ENCODE data around the gene LSG1.

The LSG1 gene

DNA sequence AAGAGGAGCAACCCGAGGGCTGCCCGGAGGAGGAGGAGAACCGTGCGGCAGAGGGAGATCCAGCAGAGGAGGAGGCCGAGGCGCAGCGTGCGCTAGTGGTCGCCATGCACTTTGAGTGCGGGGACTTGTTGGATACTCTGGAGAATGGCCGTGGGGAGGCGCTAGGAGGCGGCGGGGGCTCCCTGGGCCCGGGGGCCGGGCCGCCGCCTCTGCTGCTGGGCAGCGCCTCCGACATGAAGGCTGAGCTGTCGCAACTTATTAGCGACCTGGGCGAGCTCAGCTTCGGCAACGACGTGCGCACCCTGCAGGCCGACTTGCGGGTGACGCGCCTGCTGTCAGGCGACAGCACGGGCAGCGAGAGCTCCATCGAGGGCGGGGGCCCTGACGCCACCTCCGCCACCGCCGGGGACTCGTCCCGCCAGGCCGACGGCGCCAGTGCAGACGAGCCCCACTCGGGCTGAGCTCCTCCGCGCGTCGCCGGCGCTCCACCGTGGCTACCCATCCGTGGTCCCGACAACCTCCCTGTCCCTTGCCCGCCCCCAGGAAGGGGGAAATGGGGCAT, 15.7 kb upstream of the LSG1 start:
- Histone ChIP-seq H3K9me2 (replicated peaks; ENCODE audit: control insufficient read depth, low read length) (no peaks in the 10 kb centered on the region), H3K9me3 (ENCODE audit: control insufficient read depth, insufficient read depth, low read length) (no peaks in the 10 kb centered on the region), H3K79me2 (ENCODE audit: control insufficient read depth, low read length) (peaks cover 22% of the 10 kb centered on the region), H3K27me3 (ENCODE audit: control insufficient read depth, low read length) (peaks cover 20% of the 10 kb centered on the region), H3K27ac (ENCODE audit: low read depth, low read length) (peak overlapping the region; percentile 95), H3K4me3 (ENCODE audit: low read length) (peak overlapping the region; percentile 87), H4K20me1 (ENCODE audit: control insufficient read depth, insufficient read depth, low read depth, low read length) (no peaks in the 10 kb centered on the region), H3K4me2 (ENCODE audit: low read length) (peak overlapping the region; percentile 99), H3F3A (ENCODE audit: control insufficient read depth, insufficient read depth) (peaks cover 35% of the 10 kb centered on the region), H3K36me3 (ENCODE audit: control insufficient read depth, low read length) (peaks cover 10% of the 10 kb centered on the region; the same call in 1 of the 2 replicates), H3K4me1 (ENCODE audit: control insufficient read depth, low read length) (peaks cover 79% of the 10 kb centered on the region)
- TF ChIP-seq EZH2phosphoT487 (IDR thresholded peaks at IDR 0.05; ENCODE audit: borderline replicate concordance, low read length) (no peak), CTCF (IDR thresholded peaks at IDR 0.05; ENCODE audit: low read depth, low read length, poor library complexity, severe bottlenecking) (peak; percentile 68)

GRCh38 chr3:194686816-194687637, 15.0 kb upstream of the LSG1 start:
- Histone ChIP-seq H3K27me3 (ENCODE audit: control insufficient read depth, low read length) (peaks cover 22% of the 10 kb centered on the region), H3K9me2 (replicated peaks; ENCODE audit: control insufficient read depth, low read length) (no peaks in the 10 kb centered on the region), H3K9me3 (ENCODE audit: control insufficient read depth, insufficient read depth, low read length) (no peaks in the 10 kb centered on the region), H3K79me2 (ENCODE audit: control insufficient read depth, low read length) (peaks cover 22% of the 10 kb centered on the region), H3K36me3 (ENCODE audit: control insufficient read depth, low read length) (peaks cover 9% of the 10 kb centered on the region; the same call in 1 of the 2 replicates), H3K27ac (ENCODE audit: low read depth, low read length) (peak overlapping the region; percentile 95), H4K20me1 (ENCODE audit: control insufficient read depth, insufficient read depth, low read depth, low read length) (no peaks in the 10 kb centered on the region), H3K4me2 (ENCODE audit: low read length) (peak overlapping the region; percentile 99), H3K4me3 (ENCODE audit: low read length) (peak overlapping the region; percentile 87), H3K4me1 (ENCODE audit: control insufficient read depth, low read length) (peaks cover 78% of the 10 kb centered on the region), H3F3A (ENCODE audit: control insufficient read depth, insufficient read depth) (peaks cover 32% of the 10 kb centered on the region)
- TF ChIP-seq CTCF (IDR thresholded peaks at IDR 0.05; ENCODE audit: low read depth, low read length, poor library complexity, severe bottlenecking) (no peak), EZH2phosphoT487 (IDR thresholded peaks at IDR 0.05; ENCODE audit: borderline replicate concordance, low read length) (no peak)

- Histone ChIP-seq H3K4me1 (ENCODE audit: control insufficient read depth, low read length) (peaks cover 72% of the 10 kb centered on the region), H3K27ac (ENCODE audit: low read depth, low read length) (0 out of 2 replicates have a peak overlapping the region, but pooled peaks have one; percentile 2), H3F3A (ENCODE audit: control insufficient read depth, insufficient read depth) (peaks cover 27% of the 10 kb centered on the region)
Measured at GRCh38 chr3:194686414-194686815, 14.4 kb upstream of the LSG1 start.

More at GRCh38 chr3:194686414-194686815, 14.4 kb upstream of the LSG1 start:
- Histone ChIP-seq H3K36me3 (ENCODE audit: control insufficient read depth, low read length) (peaks cover 9% of the 10 kb centered on the region; the same call in 1 of the 2 replicates), H3K4me2 (ENCODE audit: low read length) (peak overlapping the region; percentile 99), H3K27me3 (ENCODE audit: control insufficient read depth, low read length) (peaks cover 22% of the 10 kb centered on the region), H3K9me2 (replicated peaks; ENCODE audit: control insufficient read depth, low read length) (no peaks in the 10 kb centered on the region), H3K4me3 (ENCODE audit: low read length) (peak overlapping the region; percentile 87), H4K20me1 (ENCODE audit: control insufficient read depth, insufficient read depth, low read depth, low read length) (no peaks in the 10 kb centered on the region), H3K9me3 (ENCODE audit: control insufficient read depth, insufficient read depth, low read length) (no peaks in the 10 kb centered on the region), H3K79me2 (ENCODE audit: control insufficient read depth, low read length) (peaks cover 22% of the 10 kb centered on the region)
- no peak for TF ChIP-seq CTCF (IDR thresholded peaks at IDR 0.05; ENCODE audit: low read depth, low read length, poor library complexity, severe bottlenecking)
- peak; percentile 46; the same call in 1 of the 2 replicates for TF ChIP-seq EZH2phosphoT487 (IDR thresholded peaks at IDR 0.05; ENCODE audit: borderline replicate concordance, low read length)

Measured in DOHH2 (cell line).